Gastroesophageal sphincter (tissue), 4 donors: ENCODE results near the gene PDE1C. TPM values are rescaled to one million over a fixed set of nuclear protein-coding genes. Genes with fewer than 3 reads are reported as not detected.

Experiments used
- ATAC-seq: fragments of 150-250 bp; one replicate; pipeline ENCODE4 v1.9.1; 2016; ENCODE audit warnings: mild to moderate bottlenecking, moderate library complexity
- H3K27ac ChIP-seq, 4 donors: fragments of 200-600 bp; sonication (generic) in 3 of 4; 1 replicate in 3 of 4; 2 replicates in 1 of 4; pipeline ENCODE4 v1.5.1; 2016 to 2019
- H3K27me3 ChIP-seq: fragments of 200-600 bp; sonication (generic); one replicate; pipeline ENCODE4 v1.5.1; 2019
- H3K36me3 ChIP-seq, 2 donors: fragments of 200-600 bp; sonication (generic); one replicate each; pipeline ENCODE4 v1.5.1; 2019; ENCODE audit warnings: control low read depth in 1 of 2
- H3K4me1 ChIP-seq, 3 donors: fragments of 200-600 bp; sonication (generic); 1 replicate in 2 of 3; 2 replicates in 1 of 3; pipeline ENCODE4 v1.5.1; 2016 to 2019; ENCODE audit warnings: control low read depth in 2 of 3
- H3K4me3 ChIP-seq, 2 donors: fragments of 200-600 bp; sonication (generic); one replicate each; pipeline ENCODE4 v1.5.1; 2019; ENCODE audit warnings: mild to moderate bottlenecking in 1 of 2, moderate library complexity in 1 of 2
- H3K9me3 ChIP-seq, 3 donors: fragments of 200-600 bp; sonication (generic); one replicate each; pipeline ENCODE4 v1.5.1; 2017 to 2019; ENCODE audit warnings: control low read depth in 2 of 3
- EP300 ChIP-seq: sonication (generic); formaldehyde crosslinking; IDR thresholded peaks from one replicate; pipeline ENCODE4 v1.6.1; 2017; ENCODE audit warnings: antibody characterized with exemption, mild to moderate bottlenecking
- POLR2A ChIP-seq, 2 donors: fragments of 450-650 bp; IDR thresholded peaks; one replicate each; pipeline ENCODE4 v1.6.1; 2017; ENCODE audit warnings: antibody characterized with exemption in 2 of 2, mild to moderate bottlenecking in 2 of 2, moderate library complexity in 1 of 2
- POLR2AphosphoS5 ChIP-seq: sonication (generic); formaldehyde crosslinking; IDR thresholded peaks from one replicate; pipeline ENCODE4 v1.6.1; 2017; ENCODE audit warnings: antibody characterized with exemption
- WGBS, 2 donors: methylation state at CpG; one replicate each; pipeline ENCODE4 v1.1.5; 2018; ENCODE audit warnings: low coverage in 1 of 2; 5-methylcytosine and 5-hydroxymethylcytosine counted together
- total RNA-seq, 4 donors: library from RNA; depleted of rRNA; stranded (reverse); fragments of >200 nt; gene quantifications; one replicate each; pipeline ENCODE4 v1.1.0, GENCODE V29; 2016
- TF ChIP-seq, protein P1 (sequence below), 4 experiments: fragments of 200-600 bp in 2 of 4; fragments of 450-650 bp in 2 of 4; sonication (generic) in 1 of 4; IDR thresholded peaks; one replicate each; pipeline ENCODE4 v1.5.1; 2017 to 2019; ENCODE audit warnings: antibody characterized with exemption in 4 of 4, mild to moderate bottlenecking in 2 of 4, moderate library complexity in 2 of 4

The PDE1C gene
- total RNA-seq, 4 donors from 2014 or later: 17.2 to 28.8 (median 21.7) TPM

DNA sequence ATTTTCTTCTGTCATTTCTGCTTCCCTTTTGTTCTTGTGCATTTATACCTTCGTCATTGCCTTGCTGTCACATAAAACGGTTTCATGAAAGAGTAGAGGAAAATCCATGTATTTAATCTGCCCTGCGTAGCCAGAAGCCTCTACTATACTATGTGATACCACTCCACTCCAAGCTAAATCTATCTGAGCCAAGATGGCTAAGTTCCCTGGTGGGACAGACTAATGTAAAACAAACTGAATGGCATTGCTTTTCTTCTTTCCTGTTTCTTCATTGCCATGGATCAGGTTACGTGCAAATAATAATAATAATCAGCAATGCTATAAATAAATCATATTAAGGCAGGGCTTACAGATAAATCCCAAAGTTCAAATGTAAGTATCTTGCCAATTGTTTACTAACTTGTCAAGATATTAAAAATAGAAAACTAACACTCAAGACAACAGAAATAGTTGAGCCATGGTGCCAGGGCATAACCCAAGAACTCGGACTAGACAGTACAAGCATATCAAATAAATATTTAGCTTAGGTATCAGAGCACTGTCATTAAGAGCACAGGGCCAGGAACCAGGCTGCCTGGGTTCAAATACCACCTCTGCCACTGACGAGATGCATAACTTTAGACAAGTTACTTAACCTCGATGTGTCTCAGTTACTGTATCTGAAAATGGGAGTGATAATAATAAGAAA lies 151.4 kb downstream of the PDE1C start:
- no peak for TF ChIP-seq POLR2A (IDR thresholded peaks at IDR 0.05)
- no peak for TF ChIP-seq POLR2AphosphoS5
- TF ChIP-seq, protein P1, sequence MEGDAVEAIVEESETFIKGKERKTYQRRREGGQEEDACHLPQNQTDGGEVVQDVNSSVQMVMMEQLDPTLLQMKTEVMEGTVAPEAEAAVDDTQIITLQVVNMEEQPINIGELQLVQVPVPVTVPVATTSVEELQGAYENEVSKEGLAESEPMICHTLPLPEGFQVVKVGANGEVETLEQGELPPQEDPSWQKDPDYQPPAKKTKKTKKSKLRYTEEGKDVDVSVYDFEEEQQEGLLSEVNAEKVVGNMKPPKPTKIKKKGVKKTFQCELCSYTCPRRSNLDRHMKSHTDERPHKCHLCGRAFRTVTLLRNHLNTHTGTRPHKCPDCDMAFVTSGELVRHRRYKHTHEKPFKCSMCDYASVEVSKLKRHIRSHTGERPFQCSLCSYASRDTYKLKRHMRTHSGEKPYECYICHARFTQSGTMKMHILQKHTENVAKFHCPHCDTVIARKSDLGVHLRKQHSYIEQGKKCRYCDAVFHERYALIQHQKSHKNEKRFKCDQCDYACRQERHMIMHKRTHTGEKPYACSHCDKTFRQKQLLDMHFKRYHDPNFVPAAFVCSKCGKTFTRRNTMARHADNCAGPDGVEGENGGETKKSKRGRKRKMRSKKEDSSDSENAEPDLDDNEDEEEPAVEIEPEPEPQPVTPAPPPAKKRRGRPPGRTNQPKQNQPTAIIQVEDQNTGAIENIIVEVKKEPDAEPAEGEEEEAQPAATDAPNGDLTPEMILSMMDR (IDR thresholded peaks at IDR 0.05): no peak
- no peak for TF ChIP-seq EP300
- Histone ChIP-seq H3K36me3 (no peaks in the 10 kb centered on the region), H3K4me3 (no peak overlapping the region), H3K9me3 (no peaks in the 10 kb centered on the region), H3K4me1 (peaks cover 0 to 12% (median 0%) of the 10 kb centered on the region in 3 donors), H3K27ac (no peak overlapping the region), H3K27me3 (no peaks in the 10 kb centered on the region)
- 59 to 63% methylated on average over 5 to 7 of the region's 7 CpGs for WGBS, 2 donors
- ATAC-seq: no peak

DNA sequence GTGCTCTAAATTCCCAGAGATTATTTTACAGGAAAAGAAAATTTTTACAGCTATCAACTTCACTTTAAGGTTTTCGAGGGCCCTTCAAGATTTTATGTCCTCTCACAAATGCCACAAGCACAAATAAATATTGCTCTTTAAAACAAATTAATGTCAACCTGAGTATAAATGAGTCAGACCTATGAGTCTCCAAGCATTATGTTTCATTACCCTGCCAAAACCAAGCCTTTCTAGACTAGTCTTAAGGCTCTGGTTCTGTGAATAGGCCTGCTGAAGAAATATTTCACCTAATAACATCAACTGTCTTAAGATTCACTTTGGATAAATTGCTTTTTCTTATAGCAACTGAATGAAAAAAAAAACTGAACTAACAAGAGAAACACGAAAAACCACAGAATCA lies 153.0 kb downstream of the PDE1C start:
- Histone ChIP-seq H3K27ac (no peak overlapping the region), H3K9me3 (no peaks in the 10 kb centered on the region), H3K4me1 (peaks cover 0 to 12% (median 0%) of the 10 kb centered on the region in 3 donors), H3K36me3 (no peaks in the 10 kb centered on the region), H3K4me3 (no peak overlapping the region), H3K27me3 (no peaks in the 10 kb centered on the region)
- no peak for ATAC-seq
- TF ChIP-seq EP300 (no peak), POLR2AphosphoS5 (no peak), POLR2A (IDR thresholded peaks at IDR 0.05) (no peak)
- TF ChIP-seq, protein P1 (IDR thresholded peaks at IDR 0.05): no peak
- WGBS, 2 donors: 68 to 74% methylated on average over 2 of the region's 2 CpGs

DNA sequence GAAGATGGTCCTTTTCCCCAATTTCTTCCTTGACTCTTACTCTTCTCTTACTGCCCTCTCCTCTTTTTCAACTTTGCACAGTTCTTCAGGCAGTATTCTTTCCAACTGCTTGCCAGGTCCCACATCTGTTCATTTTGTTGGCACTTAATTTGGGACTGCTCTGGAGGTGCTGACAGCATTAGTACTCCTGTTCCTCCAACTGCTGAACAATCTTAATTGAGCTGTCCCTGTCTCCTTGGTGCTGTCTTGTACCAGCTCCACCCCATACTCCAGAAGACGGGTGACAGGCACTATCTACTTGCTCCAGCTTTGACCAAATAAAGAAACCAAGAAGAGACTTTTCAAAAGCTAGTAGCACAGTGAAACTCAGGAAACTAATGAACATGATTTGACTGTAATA lies 160.0 kb downstream of the PDE1C start:
- H3K4me3 ChIP-seq: no peak overlapping the region
- peaks cover 0 to 8% (median 0%) of the 10 kb centered on the region in 3 donors for H3K4me1 ChIP-seq
- H3K27ac ChIP-seq: no peak overlapping the region
- H3K36me3 ChIP-seq: no peaks in the 10 kb centered on the region
- no peak for ATAC-seq
- H3K9me3 ChIP-seq: no peaks in the 10 kb centered on the region
- no peak for TF ChIP-seq POLR2A (IDR thresholded peaks at IDR 0.05)
- TF ChIP-seq POLR2AphosphoS5: no peak
- TF ChIP-seq, protein P1 (IDR thresholded peaks at IDR 0.05): no peak
- no peak for TF ChIP-seq EP300
- no peaks in the 10 kb centered on the region for H3K27me3 ChIP-seq
- WGBS, 2 donors: 40 to 50% methylated on average over 1 of the region's 1 CpG

DNA sequence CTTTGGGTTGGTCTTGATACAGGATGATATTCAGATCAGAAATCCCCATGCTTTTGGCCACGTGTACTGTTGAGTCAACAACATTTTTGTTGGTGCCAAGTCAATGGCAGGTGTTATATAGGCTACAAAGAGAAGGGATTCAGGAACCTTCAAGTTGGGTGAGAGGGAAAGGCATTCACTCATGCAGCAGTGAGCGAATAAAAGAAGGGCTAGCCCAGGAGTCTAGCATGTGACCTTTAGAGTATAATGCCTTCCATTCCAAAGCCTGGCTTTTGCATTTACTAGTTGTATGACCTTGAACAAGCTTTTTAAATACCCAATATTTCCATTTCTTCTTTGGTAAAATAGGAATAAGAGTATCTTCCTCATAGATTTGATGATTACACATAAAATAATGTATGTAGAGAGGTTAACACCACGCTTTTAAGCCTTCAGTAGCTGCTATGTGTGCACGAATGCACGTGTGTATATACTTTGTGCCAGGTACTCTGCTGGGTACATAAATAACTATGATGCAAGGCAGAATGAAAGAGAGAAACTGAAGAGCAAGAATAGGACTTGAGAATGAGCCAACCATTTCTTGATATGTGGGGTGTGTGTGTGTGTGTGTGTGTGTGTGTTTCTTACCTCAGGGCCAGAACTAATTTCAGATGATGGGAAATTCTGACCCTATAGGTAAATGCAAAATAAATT lies 163.6 kb downstream of the PDE1C start:
- no peaks in the 10 kb centered on the region for H3K27me3 ChIP-seq
- ATAC-seq: no peak
- no peaks in the 10 kb centered on the region for H3K9me3 ChIP-seq
- H3K27ac ChIP-seq: no peak overlapping the region
- H3K4me3 ChIP-seq: no peak overlapping the region
- WGBS, 2 donors: 60 to 74% methylated on average over 5 of the region's 5 CpGs
- no peaks in the 10 kb centered on the region for H3K36me3 ChIP-seq
- TF ChIP-seq POLR2A (IDR thresholded peaks at IDR 0.05): no peak
- no peak for TF ChIP-seq EP300
- TF ChIP-seq, protein P1 (IDR thresholded peaks at IDR 0.05): no peak
- no peak for TF ChIP-seq POLR2AphosphoS5
- peaks cover 0 to 13% (median 0%) of the 10 kb centered on the region in 3 donors for H3K4me1 ChIP-seq

DNA sequence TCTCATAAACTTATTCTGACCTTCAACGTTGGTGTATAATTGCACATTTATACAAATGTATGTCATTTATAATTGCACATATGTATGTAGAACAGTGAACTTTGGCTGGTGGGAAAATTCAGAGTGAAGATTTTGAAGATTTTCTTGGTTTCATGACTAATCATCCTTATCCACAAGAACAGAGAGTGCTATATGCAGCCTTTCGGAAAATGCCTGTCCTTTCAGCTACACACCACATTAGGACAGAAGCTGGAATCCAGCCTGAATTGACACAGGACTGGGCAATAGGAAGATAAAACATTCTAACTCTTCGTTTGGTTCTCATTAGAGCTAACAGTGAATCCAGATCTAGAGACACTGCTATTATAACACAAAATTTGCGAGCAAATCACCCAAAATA lies 166.2 kb downstream of the PDE1C start:
- no peaks in the 10 kb centered on the region for H3K27me3 ChIP-seq
- H3K4me3 ChIP-seq: no peak overlapping the region
- H3K36me3 ChIP-seq: no peaks in the 10 kb centered on the region
- no peak for TF ChIP-seq POLR2A (IDR thresholded peaks at IDR 0.05)
- TF ChIP-seq, protein P1 (IDR thresholded peaks at IDR 0.05): no peak
- H3K4me1 ChIP-seq: peaks cover 0 to 13% (median 0%) of the 10 kb centered on the region in 3 donors
- ATAC-seq: no peak
- 51 to 62% methylated on average over 4 of the region's 4 CpGs for WGBS, 2 donors
- H3K9me3 ChIP-seq: no peaks in the 10 kb centered on the region
- no peak overlapping the region for H3K27ac ChIP-seq
